Tibial nerve (tissue), 3 donors: ENCODE measurements around the gene SLC28A3.

Source experiments
- POLR2A ChIP-seq, 2 donors: fragments of 450-650 bp; IDR thresholded peaks; one replicate each; pipeline ENCODE4 v1.6.1; 2017; ENCODE audit warnings: antibody characterized with exemption in 2 of 2, mild to moderate bottlenecking in 2 of 2, moderate library complexity in 2 of 2
- TF ChIP-seq, protein P1 (sequence below), 5 experiments: fragments of 200-600 bp in 3 of 5; fragments of 450-650 bp in 2 of 5; sonication (generic) in 3 of 5; IDR thresholded peaks; one replicate each; pipeline ENCODE4 v1.5.1; 2016 to 2019; ENCODE audit warnings: antibody characterized with exemption in 5 of 5, mild to moderate bottlenecking in 3 of 5, moderate library complexity in 2 of 5

DNA sequence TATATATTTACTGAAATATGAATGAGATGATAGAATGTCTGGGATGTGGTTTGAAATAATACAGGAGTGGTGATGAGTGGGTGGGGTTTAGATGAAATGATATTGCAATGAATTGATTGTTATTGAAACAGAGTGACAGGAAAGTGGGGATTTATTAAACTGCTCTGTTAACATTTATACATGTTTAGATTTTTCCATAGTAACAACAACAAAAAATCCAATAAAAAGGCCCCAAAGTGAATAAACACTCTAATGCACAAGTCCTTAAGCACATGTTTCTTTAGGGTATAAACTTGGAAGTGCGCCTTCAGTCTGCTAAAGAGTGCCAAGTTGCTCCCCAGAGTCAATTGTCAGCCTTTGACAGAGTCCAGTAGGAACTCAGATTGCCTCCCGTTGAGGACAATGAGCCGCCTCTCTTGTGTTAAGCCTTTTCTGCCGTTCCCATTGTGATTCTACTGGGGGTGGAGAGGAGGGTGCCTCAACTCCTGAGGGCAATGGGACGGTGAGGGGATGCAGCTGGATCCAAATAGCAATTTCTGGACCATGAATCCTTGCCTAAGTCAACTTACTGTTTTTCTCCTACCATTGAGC, 112.3 kb downstream of the SLC28A3 start:
- TF ChIP-seq, protein P1, sequence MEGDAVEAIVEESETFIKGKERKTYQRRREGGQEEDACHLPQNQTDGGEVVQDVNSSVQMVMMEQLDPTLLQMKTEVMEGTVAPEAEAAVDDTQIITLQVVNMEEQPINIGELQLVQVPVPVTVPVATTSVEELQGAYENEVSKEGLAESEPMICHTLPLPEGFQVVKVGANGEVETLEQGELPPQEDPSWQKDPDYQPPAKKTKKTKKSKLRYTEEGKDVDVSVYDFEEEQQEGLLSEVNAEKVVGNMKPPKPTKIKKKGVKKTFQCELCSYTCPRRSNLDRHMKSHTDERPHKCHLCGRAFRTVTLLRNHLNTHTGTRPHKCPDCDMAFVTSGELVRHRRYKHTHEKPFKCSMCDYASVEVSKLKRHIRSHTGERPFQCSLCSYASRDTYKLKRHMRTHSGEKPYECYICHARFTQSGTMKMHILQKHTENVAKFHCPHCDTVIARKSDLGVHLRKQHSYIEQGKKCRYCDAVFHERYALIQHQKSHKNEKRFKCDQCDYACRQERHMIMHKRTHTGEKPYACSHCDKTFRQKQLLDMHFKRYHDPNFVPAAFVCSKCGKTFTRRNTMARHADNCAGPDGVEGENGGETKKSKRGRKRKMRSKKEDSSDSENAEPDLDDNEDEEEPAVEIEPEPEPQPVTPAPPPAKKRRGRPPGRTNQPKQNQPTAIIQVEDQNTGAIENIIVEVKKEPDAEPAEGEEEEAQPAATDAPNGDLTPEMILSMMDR (IDR thresholded peaks at IDR 0.05) = no peak
- TF ChIP-seq POLR2A (IDR thresholded peaks at IDR 0.05) = no peak
